ENCODE data around the gene ANK3.

ANK3 gene

GRCh38 chr10:60298408-60299389 lies 91.0 kb downstream of the ANK3 start:
- no peak for TF ChIP-seq CTCF (IDR thresholded peaks at IDR 0.05; ENCODE audit: low read length)
- no peak for TF ChIP-seq EZH2phosphoT487 (IDR thresholded peaks at IDR 0.05; ENCODE audit: low read length)
- H3K9me2 ChIP-seq (replicated peaks; ENCODE audit: insufficient read depth, low read length), result no peaks in the 10 kb centered on the region
- H3K4me3 ChIP-seq (ENCODE audit: low read length), result no peak overlapping the region
- no peaks in the 10 kb centered on the region for H3F3A ChIP-seq (ENCODE audit: insufficient read depth, low read length)
- H2AFZ ChIP-seq (ENCODE audit: low read length), result no peak overlapping the region
- H3K4me2 ChIP-seq (ENCODE audit: low read depth, low read length), result no peak overlapping the region
- no peak for DNase-seq
- H3K36me3 ChIP-seq (replicated peaks; ENCODE audit: insufficient read depth, low read length), result no peaks in the 10 kb centered on the region
- no peaks in the 10 kb centered on the region for H3K27me3 ChIP-seq (replicated peaks; ENCODE audit: insufficient read depth, low read length)
- H3K9ac ChIP-seq (ENCODE audit: low read length), result no peak overlapping the region
- H3K9me3 ChIP-seq (replicated peaks; ENCODE audit: insufficient read depth, low read length), result no peaks in the 10 kb centered on the region
- H4K20me1 ChIP-seq (ENCODE audit: insufficient read depth, low read length), result no peaks in the 10 kb centered on the region
- H3K79me2 ChIP-seq (ENCODE audit: low read length), result no peaks in the 10 kb centered on the region
- H3K27ac ChIP-seq (ENCODE audit: low read length), result no peak overlapping the region
- no peaks in the 10 kb centered on the region for H3K4me1 ChIP-seq (ENCODE audit: low read length)

GRCh38 chr10:60296073-60296472 lies 93.6 kb downstream of the ANK3 start:
- TF ChIP-seq EZH2 (optimal IDR thresholded peaks at IDR 0.05; ENCODE audit: low read depth, low read length), result no peak
- TF ChIP-seq EZH2phosphoT487 (IDR thresholded peaks at IDR 0.05; ENCODE audit: low read length), result no peak
- Histone ChIP-seq H3K9me3 (replicated peaks; ENCODE audit: insufficient read depth, low read length) (no peaks in the 10 kb centered on the region), H3K27me3 (replicated peaks; ENCODE audit: insufficient read depth, low read length) (no peaks in the 10 kb centered on the region), H3K27ac (ENCODE audit: low read length) (no peak overlapping the region), H3K9me2 (replicated peaks; ENCODE audit: insufficient read depth, low read length) (no peaks in the 10 kb centered on the region), H3K4me3 (ENCODE audit: low read length) (no peak overlapping the region), H3K4me2 (ENCODE audit: low read depth, low read length) (no peak overlapping the region), H3K4me1 (ENCODE audit: low read length) (no peaks in the 10 kb centered on the region), H3F3A (ENCODE audit: insufficient read depth, low read length) (no peaks in the 10 kb centered on the region), H3K79me2 (ENCODE audit: low read length) (no peaks in the 10 kb centered on the region), H4K20me1 (ENCODE audit: insufficient read depth, low read length) (no peaks in the 10 kb centered on the region), H3K36me3 (replicated peaks; ENCODE audit: insufficient read depth, low read length) (no peaks in the 10 kb centered on the region), H3K9ac (ENCODE audit: low read length) (no peak overlapping the region), H2AFZ (ENCODE audit: low read length) (no peak overlapping the region)
- DNase-seq, result no peak

- Histone ChIP-seq H3K27me3 (replicated peaks; ENCODE audit: insufficient read depth, low read length) (no peaks in the 10 kb centered on the region), H4K20me1 (ENCODE audit: insufficient read depth, low read length) (no peaks in the 10 kb centered on the region), H3K9ac (ENCODE audit: low read length) (no peak overlapping the region), H3K9me3 (replicated peaks; ENCODE audit: insufficient read depth, low read length) (no peaks in the 10 kb centered on the region), H3K4me1 (ENCODE audit: low read length) (no peaks in the 10 kb centered on the region), H3K9me2 (replicated peaks; ENCODE audit: insufficient read depth, low read length) (no peaks in the 10 kb centered on the region), H3K27ac (ENCODE audit: low read length) (no peak overlapping the region), H3K4me2 (ENCODE audit: low read depth, low read length) (no peak overlapping the region), H3K79me2 (ENCODE audit: low read length) (no peaks in the 10 kb centered on the region), H3K4me3 (ENCODE audit: low read length) (no peak overlapping the region), H3F3A (ENCODE audit: insufficient read depth, low read length) (no peaks in the 10 kb centered on the region), H2AFZ (ENCODE audit: low read length) (no peak overlapping the region), H3K36me3 (replicated peaks; ENCODE audit: insufficient read depth, low read length) (no peaks in the 10 kb centered on the region)
- DNase-seq, result no peak
- TF ChIP-seq EZH2phosphoT487 (IDR thresholded peaks at IDR 0.05; ENCODE audit: low read length) (no peak), EZH2 (optimal IDR thresholded peaks at IDR 0.05; ENCODE audit: low read depth, low read length) (no peak), CTCF (IDR thresholded peaks at IDR 0.05; ENCODE audit: low read length) (no peak)
These were observed 94.4 kb downstream of the ANK3 start for GRCh38 chr10:60295028-60295937.

All from MM.1S (cell line).